Measurements from ENCODE around the gene TTLL12.

- TF ChIP-seq CTCF (IDR thresholded peaks at IDR 0.05; ENCODE audit: low read depth, low read length, poor library complexity, severe bottlenecking) = no peak
- no peak for TF ChIP-seq EZH2phosphoT487 (IDR thresholded peaks at IDR 0.05; ENCODE audit: borderline replicate concordance, low read length)
These were observed 58.8 kb downstream of the TTLL12 start for GRCh38 chr22:43128116-43128515.
